HEK293 (cell line): ENCODE measurements around the gene FUCA2.

Experiments used
- MZF1 ChIP-seq: fragments of 450-650 bp; formaldehyde crosslinking; IDR thresholded peaks from 2 replicates; pipeline ENCODE4 v1.5.1; 2017; ENCODE audit warnings: missing biosample characterization, missing genetic modification characterization, borderline replicate concordance
- TRIM28 ChIP-seq: IDR thresholded peaks from 2 replicates; pipeline ENCODE4 v1.6.1; 2011; ENCODE audit warnings: low read length, control low read depth, borderline replicate concordance
- ZNF10 ChIP-seq: fragments of 450-650 bp; formaldehyde crosslinking; IDR thresholded peaks from 2 replicates; pipeline ENCODE4 v1.5.1; 2017; ENCODE audit warnings: missing biosample characterization, missing genetic modification characterization
- ZNF133 ChIP-seq: fragments of 450-650 bp; formaldehyde crosslinking; IDR thresholded peaks from 2 replicates; pipeline ENCODE4 v1.5.1; 2016; ENCODE audit warnings: missing biosample characterization, missing genetic modification characterization
- ZNF529 ChIP-seq: fragments of 450-650 bp; formaldehyde crosslinking; IDR thresholded peaks from 2 replicates; pipeline ENCODE4 v1.5.1; 2017; ENCODE audit warnings: missing genetic modification characterization, missing biosample characterization; ENCODE audit not compliant: insufficient replicate concordance
- ZNF530 ChIP-seq: fragments of 450-650 bp; formaldehyde crosslinking; IDR thresholded peaks from 2 replicates; pipeline ENCODE4 v1.5.1; 2016; ENCODE audit warnings: low read depth, missing biosample characterization, missing genetic modification characterization
- ZNF670 ChIP-seq: fragments of 450-650 bp; formaldehyde crosslinking; IDR thresholded peaks from 2 replicates; pipeline ENCODE4 v1.5.1; 2016; ENCODE audit warnings: missing biosample characterization, missing genetic modification characterization, low read depth
- ZSCAN30 ChIP-seq: fragments of 450-650 bp; IDR thresholded peaks from 2 replicates; pipeline ENCODE4 v1.5.1; 2018; ENCODE audit warnings: missing biosample characterization, mild to moderate bottlenecking, missing genetic modification characterization, moderate library complexity
- TF ChIP-seq, protein P1 (sequence below): fragments of 450-650 bp; formaldehyde crosslinking; IDR thresholded peaks from 2 replicates; pipeline ENCODE4 v1.5.1; 2016; ENCODE audit warnings: missing biosample characterization, missing genetic modification characterization
- TF ChIP-seq, protein P2 (sequence below): fragments of 450-650 bp; formaldehyde crosslinking; IDR thresholded peaks from 2 replicates; pipeline ENCODE4 v1.5.1; 2016; ENCODE audit warnings: missing biosample characterization, missing genetic modification characterization
- TF ChIP-seq, protein P3 (sequence below): fragments of 450-650 bp; formaldehyde crosslinking; IDR thresholded peaks from 2 replicates; pipeline ENCODE4 v1.5.1; 2016; ENCODE audit warnings: missing biosample characterization, missing genetic modification characterization
- TF ChIP-seq, protein P4 (sequence below): fragments of 450-650 bp; formaldehyde crosslinking; IDR thresholded peaks from 2 replicates; pipeline ENCODE4 v1.5.1; 2017; ENCODE audit warnings: missing biosample characterization, missing genetic modification characterization
- TF ChIP-seq, protein P5 (sequence below): fragments of 450-650 bp; formaldehyde crosslinking; IDR thresholded peaks from 2 replicates; pipeline ENCODE4 v1.5.1; 2016; ENCODE audit warnings: missing biosample characterization, missing genetic modification characterization, borderline replicate concordance

DNA sequence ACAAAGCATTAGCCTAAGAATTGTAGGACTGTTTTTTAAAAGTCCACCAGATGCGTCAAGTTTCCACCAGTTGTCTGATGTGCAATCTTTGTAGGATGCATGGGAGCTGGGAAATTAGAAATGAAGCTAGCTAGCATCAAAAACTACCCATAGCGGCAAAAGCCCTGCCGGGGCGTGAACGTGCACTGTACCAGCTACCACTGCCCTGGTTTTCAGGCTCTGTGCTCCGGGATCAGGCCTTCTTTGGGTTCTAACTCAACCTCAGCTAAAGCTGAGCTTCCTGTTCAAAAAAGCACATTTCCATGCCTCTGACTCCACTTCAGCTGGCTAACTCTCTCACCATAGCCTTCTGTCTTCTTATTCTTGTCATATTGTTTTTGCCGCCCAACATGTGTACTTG, 26.9 kb upstream of the FUCA2 start:
- TF ChIP-seq, protein P1, sequence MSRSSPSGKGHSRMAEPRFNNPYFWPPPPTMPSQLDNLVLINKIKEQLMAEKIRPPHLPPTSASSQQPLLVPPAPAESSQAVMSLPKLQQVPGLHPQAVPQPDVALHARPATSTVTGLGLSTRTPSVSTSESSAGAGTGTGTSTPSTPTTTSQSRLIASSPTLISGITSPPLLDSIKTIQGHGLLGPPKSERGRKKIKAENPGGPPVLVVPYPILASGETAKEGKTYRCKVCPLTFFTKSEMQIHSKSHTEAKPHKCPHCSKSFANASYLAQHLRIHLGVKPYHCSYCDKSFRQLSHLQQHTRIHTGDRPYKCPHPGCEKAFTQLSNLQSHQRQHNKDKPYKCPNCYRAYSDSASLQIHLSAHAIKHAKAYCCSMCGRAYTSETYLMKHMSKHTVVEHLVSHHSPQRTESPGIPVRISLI (tag by site-specific recombination) = no peak
- TF ChIP-seq ZNF529 (tag by site-specific recombination) = no peak
- TF ChIP-seq, protein P2, sequence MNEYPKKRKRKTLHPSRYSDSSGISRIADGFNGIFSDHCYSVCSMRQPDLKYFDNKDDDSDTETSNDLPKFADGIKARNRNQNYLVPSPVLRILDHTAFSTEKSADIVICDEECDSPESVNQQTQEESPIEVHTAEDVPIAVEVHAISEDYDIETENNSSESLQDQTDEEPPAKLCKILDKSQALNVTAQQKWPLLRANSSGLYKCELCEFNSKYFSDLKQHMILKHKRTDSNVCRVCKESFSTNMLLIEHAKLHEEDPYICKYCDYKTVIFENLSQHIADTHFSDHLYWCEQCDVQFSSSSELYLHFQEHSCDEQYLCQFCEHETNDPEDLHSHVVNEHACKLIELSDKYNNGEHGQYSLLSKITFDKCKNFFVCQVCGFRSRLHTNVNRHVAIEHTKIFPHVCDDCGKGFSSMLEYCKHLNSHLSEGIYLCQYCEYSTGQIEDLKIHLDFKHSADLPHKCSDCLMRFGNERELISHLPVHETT (tag by site-specific recombination) = no peak
- no peak for TF ChIP-seq ZNF670 (tag by site-specific recombination)
- no peak for TF ChIP-seq ZNF530
- TF ChIP-seq MZF1 (tag by site-specific recombination) = no peak
- TF ChIP-seq, protein P3, sequence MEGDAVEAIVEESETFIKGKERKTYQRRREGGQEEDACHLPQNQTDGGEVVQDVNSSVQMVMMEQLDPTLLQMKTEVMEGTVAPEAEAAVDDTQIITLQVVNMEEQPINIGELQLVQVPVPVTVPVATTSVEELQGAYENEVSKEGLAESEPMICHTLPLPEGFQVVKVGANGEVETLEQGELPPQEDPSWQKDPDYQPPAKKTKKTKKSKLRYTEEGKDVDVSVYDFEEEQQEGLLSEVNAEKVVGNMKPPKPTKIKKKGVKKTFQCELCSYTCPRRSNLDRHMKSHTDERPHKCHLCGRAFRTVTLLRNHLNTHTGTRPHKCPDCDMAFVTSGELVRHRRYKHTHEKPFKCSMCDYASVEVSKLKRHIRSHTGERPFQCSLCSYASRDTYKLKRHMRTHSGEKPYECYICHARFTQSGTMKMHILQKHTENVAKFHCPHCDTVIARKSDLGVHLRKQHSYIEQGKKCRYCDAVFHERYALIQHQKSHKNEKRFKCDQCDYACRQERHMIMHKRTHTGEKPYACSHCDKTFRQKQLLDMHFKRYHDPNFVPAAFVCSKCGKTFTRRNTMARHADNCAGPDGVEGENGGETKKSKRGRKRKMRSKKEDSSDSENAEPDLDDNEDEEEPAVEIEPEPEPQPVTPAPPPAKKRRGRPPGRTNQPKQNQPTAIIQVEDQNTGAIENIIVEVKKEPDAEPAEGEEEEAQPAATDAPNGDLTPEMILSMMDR (tag by site-specific recombination) = no peak
- TF ChIP-seq, protein P4, sequence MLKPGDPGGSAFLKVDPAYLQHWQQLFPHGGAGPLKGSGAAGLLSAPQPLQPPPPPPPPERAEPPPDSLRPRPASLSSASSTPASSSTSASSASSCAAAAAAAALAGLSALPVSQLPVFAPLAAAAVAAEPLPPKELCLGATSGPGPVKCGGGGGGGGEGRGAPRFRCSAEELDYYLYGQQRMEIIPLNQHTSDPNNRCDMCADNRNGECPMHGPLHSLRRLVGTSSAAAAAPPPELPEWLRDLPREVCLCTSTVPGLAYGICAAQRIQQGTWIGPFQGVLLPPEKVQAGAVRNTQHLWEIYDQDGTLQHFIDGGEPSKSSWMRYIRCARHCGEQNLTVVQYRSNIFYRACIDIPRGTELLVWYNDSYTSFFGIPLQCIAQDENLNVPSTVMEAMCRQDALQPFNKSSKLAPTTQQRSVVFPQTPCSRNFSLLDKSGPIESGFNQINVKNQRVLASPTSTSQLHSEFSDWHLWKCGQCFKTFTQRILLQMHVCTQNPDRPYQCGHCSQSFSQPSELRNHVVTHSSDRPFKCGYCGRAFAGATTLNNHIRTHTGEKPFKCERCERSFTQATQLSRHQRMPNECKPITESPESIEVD (tag by site-specific recombination) = no peak
- TF ChIP-seq ZSCAN30 (tag by site-specific recombination) = no peak
- no peak for TF ChIP-seq ZNF10 (tag by site-specific recombination)
- TF ChIP-seq TRIM28 = no peak
- TF ChIP-seq, protein P5, sequence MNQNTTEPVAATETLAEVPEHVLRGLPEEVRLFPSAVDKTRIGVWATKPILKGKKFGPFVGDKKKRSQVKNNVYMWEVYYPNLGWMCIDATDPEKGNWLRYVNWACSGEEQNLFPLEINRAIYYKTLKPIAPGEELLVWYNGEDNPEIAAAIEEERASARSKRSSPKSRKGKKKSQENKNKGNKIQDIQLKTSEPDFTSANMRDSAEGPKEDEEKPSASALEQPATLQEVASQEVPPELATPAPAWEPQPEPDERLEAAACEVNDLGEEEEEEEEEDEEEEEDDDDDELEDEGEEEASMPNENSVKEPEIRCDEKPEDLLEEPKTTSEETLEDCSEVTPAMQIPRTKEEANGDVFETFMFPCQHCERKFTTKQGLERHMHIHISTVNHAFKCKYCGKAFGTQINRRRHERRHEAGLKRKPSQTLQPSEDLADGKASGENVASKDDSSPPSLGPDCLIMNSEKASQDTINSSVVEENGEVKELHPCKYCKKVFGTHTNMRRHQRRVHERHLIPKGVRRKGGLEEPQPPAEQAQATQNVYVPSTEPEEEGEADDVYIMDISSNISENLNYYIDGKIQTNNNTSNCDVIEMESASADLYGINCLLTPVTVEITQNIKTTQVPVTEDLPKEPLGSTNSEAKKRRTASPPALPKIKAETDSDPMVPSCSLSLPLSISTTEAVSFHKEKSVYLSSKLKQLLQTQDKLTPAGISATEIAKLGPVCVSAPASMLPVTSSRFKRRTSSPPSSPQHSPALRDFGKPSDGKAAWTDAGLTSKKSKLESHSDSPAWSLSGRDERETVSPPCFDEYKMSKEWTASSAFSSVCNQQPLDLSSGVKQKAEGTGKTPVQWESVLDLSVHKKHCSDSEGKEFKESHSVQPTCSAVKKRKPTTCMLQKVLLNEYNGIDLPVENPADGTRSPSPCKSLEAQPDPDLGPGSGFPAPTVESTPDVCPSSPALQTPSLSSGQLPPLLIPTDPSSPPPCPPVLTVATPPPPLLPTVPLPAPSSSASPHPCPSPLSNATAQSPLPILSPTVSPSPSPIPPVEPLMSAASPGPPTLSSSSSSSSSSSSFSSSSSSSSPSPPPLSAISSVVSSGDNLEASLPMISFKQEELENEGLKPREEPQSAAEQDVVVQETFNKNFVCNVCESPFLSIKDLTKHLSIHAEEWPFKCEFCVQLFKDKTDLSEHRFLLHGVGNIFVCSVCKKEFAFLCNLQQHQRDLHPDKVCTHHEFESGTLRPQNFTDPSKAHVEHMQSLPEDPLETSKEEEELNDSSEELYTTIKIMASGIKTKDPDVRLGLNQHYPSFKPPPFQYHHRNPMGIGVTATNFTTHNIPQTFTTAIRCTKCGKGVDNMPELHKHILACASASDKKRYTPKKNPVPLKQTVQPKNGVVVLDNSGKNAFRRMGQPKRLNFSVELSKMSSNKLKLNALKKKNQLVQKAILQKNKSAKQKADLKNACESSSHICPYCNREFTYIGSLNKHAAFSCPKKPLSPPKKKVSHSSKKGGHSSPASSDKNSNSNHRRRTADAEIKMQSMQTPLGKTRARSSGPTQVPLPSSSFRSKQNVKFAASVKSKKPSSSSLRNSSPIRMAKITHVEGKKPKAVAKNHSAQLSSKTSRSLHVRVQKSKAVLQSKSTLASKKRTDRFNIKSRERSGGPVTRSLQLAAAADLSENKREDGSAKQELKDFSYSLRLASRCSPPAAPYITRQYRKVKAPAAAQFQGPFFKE = no peak
- no peak for TF ChIP-seq ZNF133
